NOMO-1 treated with DMSO at 0.1 percent for 48 hours (cell line): ENCODE measurements around the gene NENF.
"Not testable (repeated sequence)": the region's sequence is repeated elsewhere in the genome, so short reads cannot be mapped to it uniquely, and the experiment has no call there.

ENCODE experiments used
- DNase-seq: peaks from one replicate; lab custom pipeline; 2025; ENCODE audit not compliant: unreplicated experiment; lab: John Stamatoyannopoulos, UW

The NENF gene

DNA sequence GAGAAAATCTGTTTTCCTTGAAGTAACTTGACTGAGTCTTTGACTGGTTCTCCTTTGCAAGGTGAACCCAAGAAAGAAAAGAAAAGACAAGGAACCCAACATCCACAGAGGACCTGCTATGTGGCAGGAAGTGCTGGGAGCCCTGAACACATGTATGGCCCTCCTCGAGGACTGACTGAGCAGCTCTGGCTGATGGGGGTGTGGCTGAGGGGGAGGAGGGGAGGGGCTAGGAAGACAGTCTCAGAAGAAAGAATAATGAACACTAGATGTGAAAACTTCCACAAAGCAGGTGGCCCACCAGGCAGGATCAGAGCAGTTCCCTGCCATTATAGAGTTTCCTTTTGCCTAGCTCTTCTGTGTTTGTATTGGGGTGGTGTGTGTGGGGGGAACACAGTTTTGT lies 26.1 kb downstream of the NENF start:
- no peak for DNase-seq

DNA sequence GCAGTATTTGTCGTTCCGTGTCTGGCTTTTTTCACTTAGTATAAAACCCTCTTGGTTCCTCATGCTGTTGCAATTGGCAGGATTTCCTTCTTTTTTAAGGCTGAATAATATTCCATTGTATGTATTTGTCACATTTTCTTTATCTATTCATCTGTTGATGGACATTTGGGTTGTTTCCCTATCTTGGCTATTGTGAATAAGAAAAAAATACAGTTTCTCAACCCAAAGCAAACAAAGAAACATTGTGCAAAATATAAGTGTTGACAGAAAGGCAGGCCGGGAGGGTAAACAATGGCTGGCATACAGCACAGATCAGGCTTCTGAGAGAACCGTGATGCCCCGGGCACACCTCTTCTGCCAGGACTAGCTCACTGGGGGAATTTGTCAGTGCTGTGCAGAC lies 26.9 kb downstream of the NENF start:
- DNase-seq: no peak

DNA sequence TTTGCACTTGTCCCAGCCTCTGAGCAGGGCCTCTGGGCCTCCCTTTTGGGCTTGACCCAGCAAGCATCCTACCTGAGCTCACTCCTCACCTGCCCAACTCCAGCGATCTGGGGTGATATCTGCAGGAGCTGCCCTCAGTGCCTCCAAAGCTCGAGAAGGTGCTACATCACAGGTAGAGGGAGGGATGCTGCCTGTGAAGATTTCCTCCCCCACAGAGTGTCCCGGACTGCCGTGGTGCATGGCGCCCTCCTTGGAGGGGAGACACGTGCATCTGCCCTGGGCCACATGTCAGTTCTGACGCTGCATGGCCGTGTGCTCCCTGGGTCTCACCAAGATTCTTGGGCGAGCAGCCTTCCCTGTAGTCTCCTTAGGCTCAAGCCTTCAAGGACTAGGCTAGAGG lies 27.7 kb downstream of the NENF start:
- no peak for DNase-seq

DNA sequence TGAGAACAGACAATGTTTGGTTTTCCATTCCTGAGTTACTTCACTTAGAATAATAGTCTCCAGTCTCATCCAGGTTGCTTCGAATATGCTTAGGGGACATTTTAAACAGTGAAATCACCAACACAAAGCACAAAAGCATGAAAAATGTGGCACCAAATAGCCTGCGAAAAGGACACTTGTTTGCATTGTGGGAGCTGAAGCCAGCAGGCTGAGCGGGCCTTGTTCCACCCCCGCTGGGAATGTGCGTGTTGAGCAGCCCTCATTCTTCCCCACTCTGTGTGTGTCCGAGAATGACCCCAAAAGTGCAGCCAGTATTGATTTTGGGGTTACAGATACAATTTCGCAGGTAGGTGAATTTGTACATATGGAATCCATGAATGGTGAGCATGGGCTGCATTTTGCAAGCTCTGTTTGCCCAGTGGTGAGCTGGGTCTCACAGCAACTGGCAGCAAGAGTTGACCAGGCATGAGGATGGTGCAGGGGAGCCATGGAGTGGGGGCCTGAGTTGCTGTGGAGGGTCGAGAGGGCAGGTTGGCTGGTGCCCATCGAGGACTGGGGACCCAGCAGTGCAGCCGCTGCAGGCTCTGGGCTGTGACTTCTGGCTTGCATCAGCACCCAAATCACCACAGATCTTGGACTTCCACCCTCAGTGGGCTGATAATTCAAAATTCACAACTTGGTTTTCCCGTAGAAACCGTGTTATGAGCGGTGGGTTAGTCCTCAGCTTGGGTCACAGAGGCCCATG lies 29.4 kb downstream of the NENF start:
- DNase-seq: no peak

DNA sequence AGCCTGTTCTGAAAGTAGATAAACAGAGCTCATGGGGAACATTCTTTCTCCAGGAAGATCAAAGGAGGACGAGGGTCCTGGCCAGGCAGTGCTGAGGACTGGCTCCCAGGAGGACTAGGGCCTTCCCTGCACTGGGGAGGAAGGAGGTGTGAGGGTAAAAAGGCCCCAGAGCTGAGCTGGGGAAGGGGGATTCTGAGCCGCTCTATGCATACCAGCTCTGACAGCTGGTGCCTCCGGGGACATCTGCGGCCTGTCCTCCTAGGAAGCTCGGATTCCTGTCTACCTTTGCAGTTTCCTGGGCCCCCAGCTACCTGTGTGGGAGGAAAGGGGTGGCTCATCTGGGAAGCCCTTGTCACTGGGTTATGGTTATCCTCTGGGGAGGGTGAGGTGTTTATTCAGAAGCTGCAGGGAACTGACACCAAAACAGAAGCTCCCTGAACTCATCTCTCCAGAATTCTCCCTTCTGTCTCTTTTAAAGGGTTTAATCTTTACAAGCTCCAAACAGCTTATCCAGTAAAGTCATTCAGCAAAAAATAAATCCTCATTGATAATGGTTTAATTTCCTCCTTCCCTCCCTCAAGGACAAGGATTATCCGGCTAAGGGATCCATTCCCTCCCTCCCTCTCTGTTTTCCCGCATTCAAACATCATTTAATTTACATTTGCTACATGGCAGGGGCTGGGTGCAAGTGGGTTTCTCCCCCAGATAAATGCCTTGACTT lies 31.0 kb downstream of the NENF start:
- DNase-seq: no peak

DNA sequence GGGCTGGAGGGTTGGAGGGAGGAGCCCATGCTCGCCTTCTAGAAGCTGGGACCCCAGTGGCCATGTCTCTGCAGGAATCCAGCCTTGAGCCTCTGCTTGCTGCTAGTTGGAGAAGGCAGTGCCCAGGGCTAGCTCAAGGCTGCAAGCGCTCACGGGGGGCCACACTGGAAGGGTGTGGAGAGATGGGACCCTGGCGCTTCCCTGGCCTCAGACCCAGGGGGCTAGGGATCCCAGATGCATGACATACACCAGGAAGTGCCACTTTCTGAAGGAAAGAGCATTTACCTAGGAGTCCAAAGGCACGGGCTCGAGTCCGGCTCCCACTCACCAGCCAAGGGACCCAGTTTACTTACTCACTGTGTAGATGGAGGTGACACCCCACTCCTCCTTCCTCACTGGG lies 32.6 kb downstream of the NENF start:
- no peak for DNase-seq

DNA sequence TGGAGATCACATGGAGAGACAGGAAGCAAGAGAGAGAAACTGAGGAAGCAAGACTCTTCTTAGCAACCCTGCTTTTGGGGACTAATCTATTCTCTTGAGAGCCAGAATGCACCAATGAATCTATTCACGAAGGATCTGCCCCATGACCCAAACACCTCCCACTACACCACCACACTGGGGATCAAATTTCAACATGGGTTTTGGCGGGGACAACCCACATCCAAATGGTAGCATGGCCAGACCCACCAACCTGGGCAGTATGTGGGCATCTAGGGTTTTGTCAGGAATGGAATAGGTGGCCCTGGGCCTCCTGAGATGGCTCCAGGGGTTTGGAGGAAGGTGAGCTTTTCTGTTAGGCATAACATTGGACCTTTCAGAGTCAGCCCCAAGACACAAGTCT lies 33.7 kb downstream of the NENF start:
- DNase-seq: no peak

DNA sequence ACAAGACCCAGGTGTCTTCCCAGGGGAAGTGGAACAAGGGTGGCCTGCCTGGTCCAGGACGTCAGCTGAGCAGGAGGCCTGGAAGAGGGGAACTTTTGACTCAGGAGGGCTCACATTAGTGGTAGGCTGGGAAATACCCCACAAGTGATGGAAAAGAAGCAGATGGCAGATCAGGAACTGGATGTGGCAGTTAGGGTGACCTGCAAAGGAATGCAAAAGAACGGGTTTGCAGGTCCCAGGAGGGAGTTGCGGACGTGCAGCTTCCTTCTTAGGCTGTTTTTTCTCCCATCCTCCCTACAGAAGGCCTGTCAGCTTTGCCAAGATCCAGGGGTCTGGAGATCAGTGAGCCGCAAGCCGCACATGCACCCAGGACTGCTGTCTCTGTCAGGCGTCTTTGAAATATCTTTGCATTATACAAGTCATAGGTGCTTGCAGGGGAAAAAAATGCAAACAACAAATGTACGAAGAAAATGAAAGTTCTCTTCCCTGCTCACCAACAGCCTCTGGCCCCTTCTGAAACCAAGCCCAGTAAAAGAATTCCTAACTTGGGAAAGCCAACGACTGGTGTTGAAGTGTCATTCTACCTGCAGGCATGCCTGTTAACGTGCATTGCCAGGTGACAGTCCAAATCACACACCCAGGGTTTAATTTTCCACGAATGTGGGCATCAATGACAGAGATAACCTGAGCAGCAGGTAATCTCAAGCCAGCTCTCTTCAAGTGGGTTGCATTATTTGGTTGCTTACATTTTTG lies 34.4 kb downstream of the NENF start:
- no peak for DNase-seq

DNA sequence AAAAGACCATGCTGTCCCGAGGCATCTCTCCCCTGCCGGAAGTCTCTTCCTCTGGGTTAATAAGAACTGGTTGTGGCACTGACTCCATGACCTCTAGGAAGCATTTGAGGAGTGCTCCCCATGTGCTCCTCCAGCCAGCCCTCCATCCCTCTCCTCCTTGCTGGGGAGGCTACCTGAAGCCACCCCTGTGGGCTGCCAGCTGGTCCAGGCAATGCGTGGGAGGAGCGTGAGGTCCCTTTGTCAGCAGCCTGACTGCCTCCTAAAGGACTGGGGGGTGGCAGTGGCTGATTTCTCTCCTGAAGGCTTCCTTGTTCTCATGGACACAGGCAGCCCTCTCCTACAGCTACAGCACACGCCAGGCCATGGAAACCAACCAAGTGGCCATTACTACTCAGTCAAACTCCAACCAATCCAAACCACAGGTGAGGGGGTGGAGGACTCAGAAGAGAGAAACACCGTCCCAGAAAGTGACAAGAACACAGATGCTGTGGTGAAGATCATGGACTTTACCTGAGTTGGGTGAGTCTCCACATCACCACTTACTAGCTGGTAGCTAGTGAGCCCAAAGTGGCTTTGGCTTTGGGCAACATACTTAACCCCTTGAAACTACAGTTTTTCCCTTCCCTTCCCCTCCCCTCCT lies 35.2 kb downstream of the NENF start:
- no peak for DNase-seq

DNA sequence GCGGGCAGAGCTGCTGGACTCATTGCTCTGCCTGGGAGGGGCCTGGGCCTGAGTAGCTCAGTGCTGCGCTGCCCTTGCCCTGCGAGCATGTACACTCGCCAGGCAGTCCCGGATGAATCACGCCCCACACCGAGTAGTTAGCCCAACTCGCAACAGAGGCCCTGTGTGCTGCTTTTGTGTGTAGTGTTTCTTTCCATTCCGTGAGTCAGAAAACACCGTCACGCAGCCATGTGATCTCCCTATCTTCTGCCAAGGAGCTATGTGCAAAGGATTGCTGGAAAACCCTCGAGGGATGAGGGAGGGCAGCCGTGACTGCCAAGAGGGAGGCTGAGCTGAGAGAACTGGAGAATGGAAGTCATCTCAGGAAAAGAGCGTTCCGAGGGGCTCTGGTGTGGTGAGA lies 37.3 kb downstream of the NENF start:
- no peak for DNase-seq

DNA sequence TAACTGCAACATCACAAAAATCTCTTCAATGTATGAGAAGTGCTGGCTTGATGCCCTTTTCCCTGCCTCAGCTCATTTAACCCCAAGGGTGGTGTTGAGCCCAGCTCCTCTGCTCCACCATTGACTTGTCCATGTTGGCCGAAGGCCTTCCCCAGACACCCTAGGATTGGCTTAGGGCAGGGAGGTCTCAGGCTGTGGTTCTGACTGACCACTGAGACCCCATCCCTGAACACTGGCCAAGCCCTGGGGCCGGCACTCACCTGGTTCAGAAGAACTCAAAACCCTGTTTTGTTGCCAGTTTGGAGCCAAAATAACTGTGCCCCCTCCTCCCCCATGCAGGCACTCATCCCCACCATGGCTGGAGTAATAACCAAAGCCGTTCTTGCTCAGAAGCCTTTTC lies 38.6 kb downstream of the NENF start:
- no peak for DNase-seq

DNA sequence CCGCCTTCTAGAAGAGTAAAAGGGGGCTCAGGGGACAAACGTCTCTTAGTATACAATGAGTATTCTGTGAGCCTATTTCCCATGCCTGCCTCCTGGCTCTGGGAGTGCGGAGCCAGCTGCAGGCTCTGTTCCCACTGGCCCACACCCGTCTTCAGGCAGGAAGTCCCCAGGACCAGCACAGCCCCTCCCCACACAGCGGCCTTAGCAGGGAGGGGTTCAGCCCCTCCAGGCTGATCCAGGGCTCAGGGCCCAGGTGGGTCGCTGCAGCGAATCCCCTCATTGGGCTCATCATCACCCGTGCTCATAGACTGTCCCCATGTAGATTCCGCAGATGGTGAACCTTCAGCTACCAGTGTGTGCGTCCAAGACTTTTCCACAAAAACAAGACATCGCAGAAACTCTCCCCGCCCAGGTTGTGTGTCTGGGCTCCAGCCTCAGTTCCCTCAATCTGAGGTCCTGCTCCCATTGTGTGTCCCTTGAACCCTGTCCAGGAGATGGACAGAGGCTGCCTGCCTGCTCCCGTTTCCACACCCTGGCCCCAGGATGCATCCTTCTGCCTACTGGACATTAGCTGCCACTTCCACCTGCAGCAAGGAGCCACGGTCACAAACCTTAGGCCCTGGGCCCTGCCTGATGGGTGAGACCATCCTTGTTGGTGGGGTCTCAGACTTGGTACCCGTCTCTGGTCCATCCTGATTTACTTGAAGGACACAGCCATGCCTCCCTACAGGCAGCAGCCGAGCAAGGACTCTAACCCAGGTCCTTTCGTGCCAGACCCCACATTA lies 39.4 kb downstream of the NENF start:
- no peak for DNase-seq

DNA sequence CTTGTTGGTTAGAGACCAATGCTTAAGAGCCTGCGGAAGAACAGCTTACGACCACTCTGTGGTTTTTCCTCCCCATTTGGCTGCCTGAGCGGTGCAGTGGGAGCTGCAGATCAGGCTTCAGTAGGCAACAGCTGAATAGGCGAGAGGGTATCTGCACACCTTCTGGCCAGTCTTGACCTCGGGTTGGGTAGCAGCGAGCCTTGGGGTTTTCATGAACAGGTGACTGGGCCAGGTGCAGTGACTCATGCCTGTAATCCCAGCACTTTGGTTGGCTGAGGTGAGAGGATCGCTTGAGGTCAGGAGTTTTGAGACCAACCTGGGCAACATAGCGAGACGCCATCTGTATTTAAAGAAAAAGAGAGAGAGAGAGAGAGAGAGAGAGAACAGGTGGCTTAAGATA lies 41.0 kb downstream of the NENF start:
- DNase-seq: no peak

DNA sequence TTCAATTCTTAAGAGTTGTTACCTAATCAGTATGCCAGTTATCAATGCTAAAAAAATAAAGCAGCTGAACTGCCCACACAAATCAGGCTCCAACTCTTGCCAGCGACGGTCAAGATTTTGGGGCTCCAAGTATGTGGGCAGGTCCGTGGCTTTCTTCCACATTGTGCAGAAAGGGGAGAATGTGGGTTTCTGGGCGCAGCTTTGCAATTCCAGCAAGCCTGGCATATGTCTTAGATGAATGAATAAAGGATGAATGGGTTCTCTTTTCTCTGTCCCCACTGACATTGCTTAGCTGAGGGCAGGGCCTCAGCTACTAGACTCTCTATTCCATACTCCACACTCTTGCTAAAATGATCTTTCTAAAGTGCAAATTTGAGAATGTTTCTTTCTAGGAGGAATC lies 42.4 kb downstream of the NENF start:
- DNase-seq: no peak

DNA sequence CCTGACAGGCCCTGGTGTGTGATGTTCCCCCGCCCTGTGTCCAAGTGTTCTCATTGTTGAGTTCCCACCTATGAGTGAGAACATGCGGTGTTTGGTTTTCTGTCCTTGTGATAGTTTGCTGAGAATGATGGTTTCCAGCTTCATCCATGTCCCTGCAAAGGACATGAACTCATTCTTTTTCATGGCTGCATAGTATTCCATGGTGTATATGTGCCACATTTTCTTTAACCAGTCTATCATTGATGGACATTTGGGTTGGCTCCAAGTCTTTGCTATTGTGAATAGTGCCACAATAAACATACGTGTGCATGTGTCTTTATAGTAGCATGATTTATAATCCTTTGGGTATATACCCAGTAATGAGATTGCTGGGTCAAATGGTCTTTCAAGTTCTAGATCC lies 43.1 kb downstream of the NENF start:
- DNase-seq: not testable (repeated sequence)

DNA sequence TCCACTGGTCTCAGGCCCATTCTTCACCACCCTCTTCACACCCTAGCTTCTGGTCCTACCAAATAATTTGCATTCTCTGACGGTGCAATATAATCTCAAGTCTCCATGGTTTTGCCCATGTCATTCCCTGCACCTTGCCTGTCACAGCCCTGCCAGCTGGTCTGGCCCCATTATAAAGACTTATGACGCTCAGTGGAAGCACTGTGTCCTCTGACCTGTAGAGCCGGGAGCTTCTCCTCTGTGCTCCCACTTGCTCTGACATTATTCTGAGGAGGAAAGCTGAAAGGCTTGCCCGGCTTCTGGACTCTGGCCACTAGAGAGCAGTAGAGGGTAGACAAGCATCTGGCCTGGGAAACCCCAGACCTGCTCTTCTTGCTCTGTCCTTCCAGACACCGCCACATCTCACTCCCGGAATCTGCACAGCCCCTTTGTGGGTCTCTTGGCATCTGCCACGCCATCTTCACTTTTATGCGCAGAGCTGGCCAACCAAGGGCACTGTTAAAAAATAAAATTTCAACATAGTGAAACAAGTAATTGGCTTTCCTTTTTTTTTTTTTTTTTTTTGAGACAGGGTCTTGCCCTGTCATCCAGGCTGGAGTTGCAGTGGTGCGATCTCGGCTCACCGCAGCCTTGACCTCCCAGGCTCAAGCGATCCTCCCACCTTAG lies 44.4 kb downstream of the NENF start:
- peak; percentile 68 for DNase-seq

DNA sequence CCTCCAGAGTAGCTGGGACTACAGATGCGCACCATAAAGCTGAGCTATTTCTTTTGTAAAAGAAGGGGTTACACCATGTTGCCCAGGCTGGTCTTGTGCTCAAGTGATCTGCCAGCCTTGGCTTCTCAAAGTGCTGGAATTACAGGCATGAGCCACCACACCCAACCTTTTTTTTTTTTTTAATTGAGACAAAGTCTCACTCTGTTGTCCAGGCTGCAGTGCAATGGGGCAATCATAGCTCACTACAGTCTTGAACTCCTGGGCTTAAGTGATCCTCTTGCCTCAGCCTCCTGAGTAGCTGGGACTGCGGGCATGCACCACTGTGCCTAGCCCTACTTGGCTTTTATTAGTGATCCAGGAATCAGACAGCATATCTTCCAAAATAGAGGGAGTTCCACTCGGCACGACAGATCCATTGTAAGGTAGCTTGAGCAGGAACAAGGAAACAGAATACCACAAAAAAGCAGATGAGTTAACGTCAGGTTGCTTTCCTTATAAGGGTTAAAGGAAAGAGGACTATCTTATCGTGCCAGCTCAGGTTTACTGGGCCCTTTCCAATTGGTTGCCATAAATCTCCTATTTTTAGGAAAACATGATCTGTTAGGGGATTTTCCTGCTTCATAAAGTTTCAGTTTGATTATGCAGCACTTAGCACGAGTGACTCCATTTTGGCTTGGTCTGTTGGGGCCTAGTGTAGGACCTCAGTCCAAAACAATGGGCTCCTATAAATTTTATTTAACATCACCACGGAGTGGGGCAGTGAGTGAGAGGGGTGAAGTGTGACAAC lies 45.2 kb downstream of the NENF start:
- DNase-seq: no peak

DNA sequence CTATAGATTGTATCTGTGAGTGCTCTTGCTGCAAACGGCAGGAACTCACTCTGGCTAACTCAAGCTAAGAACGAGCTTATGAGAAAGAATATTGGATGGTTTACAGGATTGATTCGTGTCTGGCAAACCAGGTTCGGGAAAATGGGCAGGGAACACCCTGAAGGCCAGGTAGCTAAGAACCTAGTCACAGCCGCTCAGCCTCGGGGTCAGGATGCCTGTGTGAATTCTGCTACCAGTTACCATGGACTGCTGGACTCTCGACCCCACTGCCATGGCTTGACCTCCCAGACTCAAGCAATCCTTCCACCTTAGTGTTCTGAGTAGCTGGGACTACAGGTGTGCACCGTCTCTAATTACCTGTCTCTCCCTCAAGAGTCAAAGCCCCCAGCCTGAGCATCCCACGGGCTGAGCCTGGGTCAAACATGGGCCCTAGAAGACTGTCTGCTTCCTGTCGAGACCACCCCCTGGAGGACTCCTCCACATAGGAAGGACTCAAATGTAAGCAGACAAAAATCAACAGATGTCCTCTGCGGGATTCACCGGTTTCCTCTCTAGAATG lies 45.8 kb downstream of the NENF start:
- DNase-seq: no peak

DNA sequence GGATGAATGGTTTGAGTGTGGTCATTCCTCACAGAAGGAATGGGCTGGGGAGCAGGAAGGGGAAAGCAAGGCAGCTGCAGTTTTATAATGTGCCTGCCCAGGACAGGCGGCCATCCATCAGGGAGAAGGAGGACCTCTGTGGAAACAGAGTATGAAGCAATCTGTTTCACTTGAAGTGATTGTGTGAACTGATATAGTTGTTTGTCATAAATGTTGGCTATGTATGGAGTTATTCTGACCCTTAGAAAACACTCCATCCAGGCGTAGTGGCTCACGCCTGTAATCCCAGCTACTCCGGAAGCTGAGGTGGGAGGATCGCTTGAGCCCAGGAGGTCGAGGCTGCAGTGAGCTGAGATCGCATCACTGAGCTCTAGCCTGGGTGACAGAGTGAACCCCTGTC lies 46.5 kb downstream of the NENF start:
- no peak for DNase-seq
